WI38 (cell line): ENCODE measurements around the gene DELE1.

Source experiments
- H3K4me3 ChIP-seq: 2 replicates; pipeline ENCODE4 v1.5.1; 2011; ENCODE audit warnings: low read depth, mild to moderate bottlenecking, control low read depth, low read length
- CTCF ChIP-seq: IDR thresholded peaks from 2 replicates; pipeline ENCODE4 v1.5.1; 2012; ENCODE audit warnings: low read depth, mild to moderate bottlenecking, control low read depth, low read length

DELE1 gene

GRCh38 chr5:141969783-141970771, 46.4 kb downstream of the DELE1 start:
- TF ChIP-seq CTCF = no peak
- peak overlapping the region; percentile 89 for H3K4me3 ChIP-seq

- no peak for TF ChIP-seq CTCF
- H3K4me3 ChIP-seq = no peak overlapping the region
Measured at GRCh38 chr5:141973871-141974595, 50.4 kb downstream of the DELE1 start.

- no peak for TF ChIP-seq CTCF
Measured at GRCh38 chr5:141976176-141976575, 52.5 kb downstream of the DELE1 start.

GRCh38 chr5:141978389-141978788, 54.7 kb downstream of the DELE1 start:
- no peak overlapping the region for H3K4me3 ChIP-seq
- TF ChIP-seq CTCF = no peak

More at GRCh38 chr5:141976176-141976575, 52.5 kb downstream of the DELE1 start:
- no peak overlapping the region for H3K4me3 ChIP-seq

GRCh38 chr5:141982626-141983025, 59.0 kb downstream of the DELE1 start:
- no peak overlapping the region for H3K4me3 ChIP-seq
- no peak for TF ChIP-seq CTCF

- TF ChIP-seq CTCF = no peak
- no peak overlapping the region for H3K4me3 ChIP-seq
Measured at GRCh38 chr5:141986072-141986471, 62.4 kb downstream of the DELE1 start.

GRCh38 chr5:141989720-141990119, 66.0 kb downstream of the DELE1 start:
- TF ChIP-seq CTCF = no peak
- H3K4me3 ChIP-seq = no peak overlapping the region
